ENCODE results near the gene APOBEC3F.
"Not testable (repeated sequence)": the region's sequence is repeated elsewhere in the genome, so short reads cannot be mapped to it uniquely, and the experiment has no call there.

The APOBEC3F gene

GRCh38 chr22:39027717-39028116 is 12.9 kb upstream of the APOBEC3F start:
- DNase-seq (ENCODE audit: low spot score) = no peak

- DNase-seq (ENCODE audit: low spot score) = no peak
These were observed 12.4 kb upstream of the APOBEC3F start for GRCh38 chr22:39028281-39028680.

GRCh38 chr22:39029227-39029626 is 11.4 kb upstream of the APOBEC3F start:
- no peak for DNase-seq (ENCODE audit: low spot score)

GRCh38 chr22:39030705-39031104 is 10.0 kb upstream of the APOBEC3F start:
- no peak for DNase-seq (ENCODE audit: low spot score)

- DNase-seq (ENCODE audit: low spot score) = not testable (repeated sequence)
These were observed 9.0 kb upstream of the APOBEC3F start for GRCh38 chr22:39031434-39032295.

- DNase-seq (ENCODE audit: low spot score) = not testable (repeated sequence)
These were observed 3.6 kb upstream of the APOBEC3F start for GRCh38 chr22:39037071-39037470.

GRCh38 chr22:39039306-39040126 is 1.1 kb upstream of the APOBEC3F start:
- no peak for DNase-seq (ENCODE audit: low spot score)

- not testable (repeated sequence) for DNase-seq (ENCODE audit: low spot score)
These were observed 518 bp upstream of the APOBEC3F start for GRCh38 chr22:39040155-39040537.

GRCh38 chr22:39041908-39042307 is 1.2 kb downstream of the APOBEC3F start:
- DNase-seq (ENCODE audit: low spot score) = no peak

- DNase-seq (ENCODE audit: low spot score) = not testable (repeated sequence)
These were observed 2.4 kb downstream of the APOBEC3F start for GRCh38 chr22:39043063-39043462.

- not testable (repeated sequence) for DNase-seq (ENCODE audit: low spot score)
These were observed 4.5 kb downstream of the APOBEC3F start for GRCh38 chr22:39045136-39045535.

GRCh38 chr22:39049486-39049885 is 8.8 kb downstream of the APOBEC3F start:
- not testable (repeated sequence) for DNase-seq (ENCODE audit: low spot score)

- DNase-seq (ENCODE audit: low spot score) = not testable (repeated sequence)
These were observed 11.3 kb downstream of the APOBEC3F start for GRCh38 chr22:39051844-39052495.

GRCh38 chr22:39055658-39056057 is 15.0 kb downstream of the APOBEC3F start:
- no peak for DNase-seq (ENCODE audit: low spot score)

- not testable (repeated sequence) for DNase-seq (ENCODE audit: low spot score)
These were observed 20.6 kb downstream of the APOBEC3F start for GRCh38 chr22:39061290-39061689.

GRCh38 chr22:39061951-39062350 is 21.3 kb downstream of the APOBEC3F start:
- DNase-seq (ENCODE audit: low spot score) = not testable (repeated sequence)

GRCh38 chr22:39063904-39064303 is 23.2 kb downstream of the APOBEC3F start:
- not testable (repeated sequence) for DNase-seq (ENCODE audit: low spot score)

- not testable (repeated sequence) for DNase-seq (ENCODE audit: low spot score)
These were observed 26.0 kb downstream of the APOBEC3F start for GRCh38 chr22:39066442-39067276.

GRCh38 chr22:39068033-39068785 is 27.5 kb downstream of the APOBEC3F start:
- DNase-seq (ENCODE audit: low spot score) = no peak

GRCh38 chr22:39070186-39070585 is 29.5 kb downstream of the APOBEC3F start:
- no peak for DNase-seq (ENCODE audit: low spot score)

GRCh38 chr22:39072581-39072981 is 31.9 kb downstream of the APOBEC3F start:
- not testable (repeated sequence) for DNase-seq (ENCODE audit: low spot score)

All from AG20443 (cell line).